ENCODE measurements around the gene GLIPR1L2. TPM values are rescaled to one million over a fixed set of nuclear protein-coding genes. Genes with fewer than 3 reads are reported as not detected.

The GLIPR1L2 gene
- total RNA-seq, 1 experiment from 2014 or later = 0.35 TPM

DNA sequence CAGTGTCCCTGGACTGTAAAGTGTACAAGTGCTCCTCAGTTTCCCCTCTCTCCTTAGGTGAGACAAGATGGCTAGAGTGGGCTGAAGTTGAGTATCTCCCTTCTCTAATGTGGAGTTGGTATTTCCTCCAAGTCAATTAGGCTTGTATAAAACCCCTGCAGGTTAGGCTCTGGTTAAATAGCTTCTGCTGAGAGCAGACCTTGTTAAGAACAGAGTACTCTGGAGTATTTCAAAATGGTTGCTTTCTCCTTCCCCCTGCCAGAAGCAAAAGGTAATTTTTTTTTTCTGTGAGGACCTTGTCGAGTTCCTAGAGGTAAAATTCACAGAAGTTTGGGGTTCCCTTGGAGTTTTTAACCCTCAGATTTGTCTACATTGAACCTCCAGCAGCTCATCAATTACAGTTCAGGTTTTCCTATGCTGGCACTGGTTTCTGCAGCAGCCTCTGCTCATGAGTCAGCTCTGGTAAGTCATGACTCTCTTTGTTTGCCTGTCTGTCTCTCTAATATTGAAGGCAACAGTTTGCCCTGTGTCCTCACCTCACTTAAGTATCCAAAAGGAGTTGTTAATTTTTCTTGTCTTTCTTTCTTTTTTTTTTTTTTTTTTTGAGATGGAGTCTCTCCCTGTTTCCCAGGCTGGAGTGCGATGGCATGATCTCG, 61.9 kb downstream of the GLIPR1L2 start:
- no peak overlapping the region for H4K91ac ChIP-seq (ENCODE audit: insufficient read length, low read depth, low read length)
- no peak overlapping the region for H2BK12ac ChIP-seq (ENCODE audit: insufficient read length, low read depth, low read length)
- H4K8ac ChIP-seq (replicated peaks; ENCODE audit: insufficient read length, low read depth, low read length) = no peak overlapping the region
- no peaks in the 10 kb centered on the region for H3K27me3 ChIP-seq (ENCODE audit: insufficient read depth, low read length)
- H2AK5ac ChIP-seq (ENCODE audit: insufficient read length, low read length) = no peak overlapping the region
- Mint-ChIP-seq H3K9me3 (peaks cover 10 to 11% of the 10 kb centered on the region in 2 experiments), H3K36me3 (ENCODE audit: insufficient read depth in 1 of 3, low read depth in 3 of 3) (peaks cover 5 to 12% (median 5%) of the 10 kb centered on the region in 3 experiments; a peak in 6 of 7 replicates), H3K4me3 (no peak overlapping the region), H3K27me3 (ENCODE audit: low read depth) (no peaks in the 10 kb centered on the region), H3K4me1 (0 out of 4 replicates have a peak, but pooled peaks cover 0 to 4% of the 10 kb centered on the region in 2 experiments), H3K27ac (no peak overlapping the region)
- WGBS (ENCODE audit: extremely low coverage, insufficient read length, low lambda C conversion rate) = no CpG with 5 or more reads among the region's 3 CpGs
- H3K4me1 ChIP-seq (ENCODE audit: insufficient read depth, low read length) = no peaks in the 10 kb centered on the region
- no peaks in the 10 kb centered on the region for H3K79me2 ChIP-seq (ENCODE audit: insufficient read depth, low read length)
- H2AFZ ChIP-seq (ENCODE audit: low read length) = no peak overlapping the region
- no peak overlapping the region for H3T11ph ChIP-seq (ENCODE audit: low read length)
- TF ChIP-seq CTCF (conservative IDR thresholded peaks at IDR 0.05) = no peak
- no peak overlapping the region for H3K9ac ChIP-seq (ENCODE audit: extremely low read depth, insufficient read length, low read length)
- no peak overlapping the region for H4K5ac ChIP-seq (ENCODE audit: insufficient read length, low read depth, low read length)
- H2BK120ac ChIP-seq (ENCODE audit: low read depth, low read length, poor library complexity, severe bottlenecking) = no peak overlapping the region
- H3K9me3 ChIP-seq (ENCODE audit: control insufficient read depth, low read depth, low read length) = no peaks in the 10 kb centered on the region
- H3K4ac ChIP-seq (ENCODE audit: low read depth, low read length) = no peak overlapping the region
- no peak overlapping the region for H3K23ac ChIP-seq (ENCODE audit: insufficient read length, low read depth, low read length)
- no peaks in the 10 kb centered on the region for H3K23me2 ChIP-seq (ENCODE audit: insufficient read length, low read depth, low read length, poor library complexity, severe bottlenecking)
- DNase-seq = no peak
- H3K79me1 ChIP-seq (ENCODE audit: insufficient read depth, low read depth, low read length, poor library complexity, severe bottlenecking) = no peaks in the 10 kb centered on the region
- no peak overlapping the region for H3K27ac ChIP-seq (ENCODE audit: insufficient read length, low read depth, low read length)
- no peak overlapping the region for H3K56ac ChIP-seq (ENCODE audit: insufficient read length, low read depth, low read length)
- H2BK15ac ChIP-seq (ENCODE audit: low read depth, low read length) = no peak overlapping the region; the same call in 1 of the 2 replicates
- no peak overlapping the region for H3K18ac ChIP-seq (ENCODE audit: insufficient read length, low read depth, low read length)
- no peak overlapping the region for H2BK20ac ChIP-seq (ENCODE audit: low read depth, low read length, poor library complexity, severe bottlenecking)
- H4K20me1 ChIP-seq (ENCODE audit: control insufficient read depth, insufficient read depth, insufficient read length) = no peaks in the 10 kb centered on the region
- no peak overlapping the region for H3K4me2 ChIP-seq (ENCODE audit: insufficient read depth, insufficient read length, low read length)
- H3K14ac ChIP-seq (ENCODE audit: insufficient read depth, low read length) = no peak overlapping the region
- no peak overlapping the region for H2BK5ac ChIP-seq (ENCODE audit: insufficient read length, low read length)

Measured in H9 (cell line).